GM15510 (cell line): Measurements from ENCODE around the gene PAX4.
A peak's percentile ranks its signal among the peaks of the same experiment; 100 is the strongest.

ENCODE experiments used
- POLR2A ChIP-seq: IDR thresholded peaks from 3 replicates; pipeline ENCODE4 v1.6.1; 2011; ENCODE audit warnings: borderline replicate concordance; ENCODE audit not compliant: insufficient read length; ENCODE audit errors: extremely low read depth

PAX4 gene

GRCh38 chr7:127618042-127618441 is at the start of gene PAX4:
PAX4 (minus strand) TSS chr7:127618142; CDS start chr7:127615928, 2,214 bp downstream.
- TF ChIP-seq POLR2A: no peak

GRCh38 chr7:127667017-127667670 is 49.2 kb upstream of the PAX4 start:
- TF ChIP-seq POLR2A: no peak

GRCh38 chr7:127666602-127667001 is 48.7 kb upstream of the PAX4 start:
- TF ChIP-seq POLR2A: no peak

- no peak for TF ChIP-seq POLR2A
Observed at GRCh38 chr7:127665922-127666321, 48.0 kb upstream of the PAX4 start.

- no peak for TF ChIP-seq POLR2A
Observed at GRCh38 chr7:127658970-127659630, 41.2 kb upstream of the PAX4 start.

- no peak for TF ChIP-seq POLR2A
Observed at GRCh38 chr7:127657500-127657899, 39.6 kb upstream of the PAX4 start.

- no peak for TF ChIP-seq POLR2A
Observed at GRCh38 chr7:127655720-127656119, 37.8 kb upstream of the PAX4 start.

- TF ChIP-seq POLR2A: no peak
Observed at GRCh38 chr7:127654404-127655394, 36.8 kb upstream of the PAX4 start.

- no peak for TF ChIP-seq POLR2A
Observed at GRCh38 chr7:127653396-127653795, 35.5 kb upstream of the PAX4 start.

- TF ChIP-seq POLR2A: no peak
Observed at GRCh38 chr7:127652333-127653248, 34.6 kb upstream of the PAX4 start.

- TF ChIP-seq POLR2A: peak; percentile 76
Observed at GRCh38 chr7:127651556-127652332, 33.8 kb upstream of the PAX4 start, which contains the start of gene SND1. SND1 (plus strand) TSS chr7:127652194; CDS start chr7:127652374, 180 bp downstream.

- TF ChIP-seq POLR2A: no peak
Observed at GRCh38 chr7:127650847-127651555, 33.1 kb upstream of the PAX4 start.

- no peak for TF ChIP-seq POLR2A
Observed at GRCh38 chr7:127648986-127649385, 31.0 kb upstream of the PAX4 start.

- TF ChIP-seq POLR2A: no peak
Observed at GRCh38 chr7:127647636-127648035, 29.7 kb upstream of the PAX4 start.
